HepG2 (cell line): ENCODE measurements around the gene PHKG1. TPM values are rescaled to one million over a fixed set of nuclear protein-coding genes. Genes with fewer than 3 reads are reported as not detected.
A peak's percentile ranks its signal among the peaks of the same experiment; 100 is the strongest.

Experiments
- ARID2 ChIP-seq: sonication (generic); formaldehyde crosslinking; IDR thresholded peaks from 2 replicates; pipeline ENCODE4 v1.8.1; 2022; ENCODE audit warnings: mild to moderate bottlenecking, missing genetic modification reagents, borderline replicate concordance
- BHLHE40 ChIP-seq: IDR thresholded peaks from 2 replicates; pipeline ENCODE4 v1.6.1; 2011; ENCODE audit warnings: low read length, improper control_type of control experiment
- FOXK2 ChIP-seq: fragments of 450-650 bp; IDR thresholded peaks from 2 replicates; pipeline ENCODE4 v1.6.1; 2016
- GZF1 ChIP-seq: sonication (generic); formaldehyde crosslinking; IDR thresholded peaks from 2 replicates; pipeline ENCODE4 v1.5.1; 2020; ENCODE audit warnings: mild to moderate bottlenecking, missing genetic modification reagents
- KAT2B ChIP-seq: fragments of 150-350 bp; IDR thresholded peaks from 2 replicates; pipeline ENCODE4 v1.6.1; 2014; ENCODE audit warnings: low read depth, low read length, borderline replicate concordance
- MAFF ChIP-seq: IDR thresholded peaks from 2 replicates; pipeline ENCODE4 v1.6.1; 2011; ENCODE audit warnings: low read depth, low read length, improper control_type of control experiment
- MAZ ChIP-seq, 2 experiments: sonication (generic) in 1 of 2; formaldehyde crosslinking in 1 of 2; IDR thresholded peaks; 2 replicates each; pipeline versions ENCODE4 v1.5.0 to v1.6.1; 2012 to 2020; ENCODE audit warnings: low read depth in 2 of 2, mild to moderate bottlenecking in 2 of 2, borderline replicate concordance in 1 of 2, improper control_type of control experiment in 1 of 2, low read length in 1 of 2, missing genetic modification reagents in 1 of 2, moderate library complexity in 1 of 2
- NR2F1 ChIP-seq, 2 experiments: fragments of 450-650 bp in 1 of 2; formaldehyde crosslinking in 1 of 2; IDR thresholded peaks; 2 replicates each; pipeline versions ENCODE4 v1.5.0 to v1.6.1; 2016 to 2020; ENCODE audit warnings: mild to moderate bottlenecking in 1 of 2, missing compliant biosample characterization in 1 of 2, missing genetic modification reagents in 1 of 2, moderate library complexity in 1 of 2
- NR2F6 ChIP-seq, 2 experiments: IDR thresholded peaks; 2 replicates each; pipeline ENCODE4 v1.6.1; 2016; ENCODE audit warnings: antibody characterized with exemption in 1 of 2, mild to moderate bottlenecking in 1 of 2
- RBFOX2 ChIP-seq: fragments of 200-400 bp; formaldehyde crosslinking; IDR thresholded peaks from 2 replicates; pipeline ENCODE4 v1.6.1; 2017; ENCODE audit warnings: low read depth, mild to moderate bottlenecking, low read length
- REL ChIP-seq: sonication (generic); formaldehyde crosslinking; conservative IDR thresholded peaks from 2 replicates; pipeline ENCODE4 v1.8.0; 2022; ENCODE audit warnings: mild to moderate bottlenecking, missing genetic modification reagents, moderate library complexity
- SALL2 ChIP-seq: sonication (generic); formaldehyde crosslinking; IDR thresholded peaks from 2 replicates; pipeline ENCODE4 v1.8.1; 2023; ENCODE audit warnings: mild to moderate bottlenecking, missing genetic modification reagents, inconsistent platforms
- SIN3B ChIP-seq: fragments of 150-350 bp; IDR thresholded peaks from 2 replicates; pipeline ENCODE4 v1.6.1; 2014; ENCODE audit warnings: low read length
- SOX5 ChIP-seq: IDR thresholded peaks from 2 replicates; pipeline ENCODE4 v1.6.1; 2016; ENCODE audit warnings: borderline replicate concordance
- ZNF124 ChIP-seq: sonication (generic); formaldehyde crosslinking; IDR thresholded peaks from 2 replicates; pipeline ENCODE4 v1.4.0; 2020; ENCODE audit warnings: missing genetic modification reagents
- ZNF24 ChIP-seq: fragments of 450-650 bp; IDR thresholded peaks from 2 replicates; pipeline ENCODE4 v1.6.1; 2017; ENCODE audit warnings: antibody characterized with exemption, mild to moderate bottlenecking
- ZNF34 ChIP-seq: sonication (generic); formaldehyde crosslinking; IDR thresholded peaks from 2 replicates; pipeline ENCODE4 v1.4.0; 2020; ENCODE audit warnings: mild to moderate bottlenecking, missing genetic modification reagents, borderline replicate concordance
- ZNF660 ChIP-seq: sonication (generic); formaldehyde crosslinking; IDR thresholded peaks from 2 replicates; pipeline ENCODE4 v1.5.1; 2020; ENCODE audit warnings: mild to moderate bottlenecking, low read depth, missing genetic modification reagents, borderline replicate concordance
- ZNF678 ChIP-seq: sonication (generic); formaldehyde crosslinking; IDR thresholded peaks from 2 replicates; pipeline ENCODE4 v1.4.0; 2020; ENCODE audit warnings: mild to moderate bottlenecking, missing genetic modification reagents
- ZNF766 ChIP-seq: sonication (generic); formaldehyde crosslinking; IDR thresholded peaks from 2 replicates; pipeline ENCODE4 v1.5.0; 2020; ENCODE audit warnings: missing genetic modification reagents, borderline replicate concordance
- polyA plus RNA-seq, 8 experiments: library from polyadenylated mRNA; depleted of rRNA in 3 of 8; stranded (reverse) in 7 of 8; unstranded in 1 of 8; fragments of >200 nt; fragmentation: Illumina TruSeq in 4 of 8; extraction: Trizol in 4 of 8; gene quantifications; 2 replicates each; pipeline versions ENCODE4 v1.2.1 to v1.2.3, GENCODE V29; 2011 to 2016; ENCODE audit warnings: low read depth in 4 of 8, missing spikeins in 1 of 8, mixed read lengths in 1 of 8; ENCODE audit not compliant: insufficient read depth in 1 of 8
- total RNA-seq, 5 experiments: library from RNA; depleted of rRNA; stranded (reverse); fragments of >200 nt; fragmentation: Illumina TruSeq; extraction: Trizol; gene quantifications; 2 replicates each; pipeline ENCODE4 v1.2.3, GENCODE V29; 2016; ENCODE audit warnings: low read depth in 1 of 5
- TF ChIP-seq, protein P1 (sequence below): sonication (generic); formaldehyde crosslinking; IDR thresholded peaks from 2 replicates; pipeline ENCODE4 v1.9.0; 2021; ENCODE audit warnings: missing genetic modification reagents, mild to moderate bottlenecking, borderline replicate concordance
- TF ChIP-seq, protein P2 (sequence below): sonication (generic); formaldehyde crosslinking; IDR thresholded peaks from 2 replicates; pipeline ENCODE4 v1.4.0; 2020; ENCODE audit warnings: missing genetic modification reagents, borderline replicate concordance
- TF ChIP-seq, protein P3 (sequence below): sonication (generic); formaldehyde crosslinking; IDR thresholded peaks from 2 replicates; pipeline ENCODE4 v1.5.0; 2020; ENCODE audit warnings: missing genetic modification reagents

The PHKG1 gene
- total and polyA plus RNA-seq, 2 of the 13 experiments (the other 11 are each of a cell fraction or from before 2014, with no cell fraction given): 0.44 to 0.71 TPM

DNA sequence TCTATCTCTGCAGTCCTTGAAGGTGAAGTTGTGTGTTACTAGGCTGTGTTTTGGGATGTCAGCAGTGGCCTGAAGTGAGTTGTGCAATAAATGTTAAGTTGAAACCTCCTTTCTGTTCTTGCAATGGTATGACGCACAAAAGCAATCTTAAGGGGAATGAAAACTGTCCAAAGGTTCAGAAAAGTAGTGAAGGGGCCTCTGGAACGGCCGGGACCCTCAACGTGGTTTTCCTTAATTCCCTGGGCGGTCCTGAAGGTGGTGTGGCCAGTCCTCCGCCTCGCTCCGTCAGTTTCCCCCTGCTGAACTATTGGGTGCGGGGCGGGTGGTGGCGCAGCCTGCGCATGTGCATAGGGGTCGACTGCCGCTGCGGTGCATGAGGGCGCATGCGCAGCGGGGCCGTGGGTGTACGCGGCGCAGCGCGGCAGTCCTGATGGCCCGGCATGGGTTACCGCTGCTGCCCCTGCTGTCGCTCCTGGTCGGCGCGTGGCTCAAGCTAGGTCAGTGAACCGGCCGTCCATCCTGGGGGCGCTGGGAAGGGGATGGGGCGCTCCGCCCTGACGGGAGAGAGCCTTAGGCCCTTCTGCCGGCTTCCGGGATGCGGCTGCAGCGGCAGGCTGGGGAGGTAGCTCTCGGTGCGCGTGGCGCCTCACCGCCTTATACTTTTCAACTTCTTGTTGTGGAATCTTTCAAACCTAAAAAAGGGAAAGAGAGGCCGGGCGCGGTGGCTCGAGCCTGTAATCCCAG, 28.7 kb downstream of the PHKG1 start, which contains the start of gene SUMF2 (continued):
- TF ChIP-seq RBFOX2: peak; percentile 99
- no peak for TF ChIP-seq GZF1
- no peak for TF ChIP-seq KAT2B
- TF ChIP-seq NR2F6 (IDR thresholded peaks at IDR 0.05): no peak
- peak; percentile 41; the same call in 1 of the 2 replicates for TF ChIP-seq NR2F6 (CRISPR knock-in tag; IDR thresholded peaks at IDR 0.05)
- TF ChIP-seq, protein P1, sequence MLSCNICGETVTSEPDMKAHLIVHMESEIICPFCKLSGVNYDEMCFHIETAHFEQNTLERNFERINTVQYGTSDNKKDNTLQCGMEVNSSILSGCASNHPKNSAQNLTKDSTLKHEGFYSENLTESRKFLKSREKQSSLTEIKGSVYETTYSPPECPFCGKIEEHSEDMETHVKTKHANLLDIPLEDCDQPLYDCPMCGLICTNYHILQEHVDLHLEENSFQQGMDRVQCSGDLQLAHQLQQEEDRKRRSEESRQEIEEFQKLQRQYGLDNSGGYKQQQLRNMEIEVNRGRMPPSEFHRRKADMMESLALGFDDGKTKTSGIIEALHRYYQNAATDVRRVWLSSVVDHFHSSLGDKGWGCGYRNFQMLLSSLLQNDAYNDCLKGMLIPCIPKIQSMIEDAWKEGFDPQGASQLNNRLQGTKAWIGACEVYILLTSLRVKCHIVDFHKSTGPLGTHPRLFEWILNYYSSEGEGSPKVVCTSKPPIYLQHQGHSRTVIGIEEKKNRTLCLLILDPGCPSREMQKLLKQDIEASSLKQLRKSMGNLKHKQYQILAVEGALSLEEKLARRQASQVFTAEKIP (CRISPR knock-in tag): no peak
- no peak for TF ChIP-seq ZNF24
- no peak for TF ChIP-seq SIN3B
- no peak for TF ChIP-seq ZNF660 (CRISPR knock-in tag)
- TF ChIP-seq FOXK2: no peak
- no peak; the same call in 1 of the 2 replicates for TF ChIP-seq ZNF124 (CRISPR knock-in tag)
- no peak for TF ChIP-seq BHLHE40
- TF ChIP-seq ARID2 (CRISPR knock-in tag): no peak
- peak; percentile 89 for TF ChIP-seq SALL2 (CRISPR knock-in tag)
- TF ChIP-seq, protein P2, sequence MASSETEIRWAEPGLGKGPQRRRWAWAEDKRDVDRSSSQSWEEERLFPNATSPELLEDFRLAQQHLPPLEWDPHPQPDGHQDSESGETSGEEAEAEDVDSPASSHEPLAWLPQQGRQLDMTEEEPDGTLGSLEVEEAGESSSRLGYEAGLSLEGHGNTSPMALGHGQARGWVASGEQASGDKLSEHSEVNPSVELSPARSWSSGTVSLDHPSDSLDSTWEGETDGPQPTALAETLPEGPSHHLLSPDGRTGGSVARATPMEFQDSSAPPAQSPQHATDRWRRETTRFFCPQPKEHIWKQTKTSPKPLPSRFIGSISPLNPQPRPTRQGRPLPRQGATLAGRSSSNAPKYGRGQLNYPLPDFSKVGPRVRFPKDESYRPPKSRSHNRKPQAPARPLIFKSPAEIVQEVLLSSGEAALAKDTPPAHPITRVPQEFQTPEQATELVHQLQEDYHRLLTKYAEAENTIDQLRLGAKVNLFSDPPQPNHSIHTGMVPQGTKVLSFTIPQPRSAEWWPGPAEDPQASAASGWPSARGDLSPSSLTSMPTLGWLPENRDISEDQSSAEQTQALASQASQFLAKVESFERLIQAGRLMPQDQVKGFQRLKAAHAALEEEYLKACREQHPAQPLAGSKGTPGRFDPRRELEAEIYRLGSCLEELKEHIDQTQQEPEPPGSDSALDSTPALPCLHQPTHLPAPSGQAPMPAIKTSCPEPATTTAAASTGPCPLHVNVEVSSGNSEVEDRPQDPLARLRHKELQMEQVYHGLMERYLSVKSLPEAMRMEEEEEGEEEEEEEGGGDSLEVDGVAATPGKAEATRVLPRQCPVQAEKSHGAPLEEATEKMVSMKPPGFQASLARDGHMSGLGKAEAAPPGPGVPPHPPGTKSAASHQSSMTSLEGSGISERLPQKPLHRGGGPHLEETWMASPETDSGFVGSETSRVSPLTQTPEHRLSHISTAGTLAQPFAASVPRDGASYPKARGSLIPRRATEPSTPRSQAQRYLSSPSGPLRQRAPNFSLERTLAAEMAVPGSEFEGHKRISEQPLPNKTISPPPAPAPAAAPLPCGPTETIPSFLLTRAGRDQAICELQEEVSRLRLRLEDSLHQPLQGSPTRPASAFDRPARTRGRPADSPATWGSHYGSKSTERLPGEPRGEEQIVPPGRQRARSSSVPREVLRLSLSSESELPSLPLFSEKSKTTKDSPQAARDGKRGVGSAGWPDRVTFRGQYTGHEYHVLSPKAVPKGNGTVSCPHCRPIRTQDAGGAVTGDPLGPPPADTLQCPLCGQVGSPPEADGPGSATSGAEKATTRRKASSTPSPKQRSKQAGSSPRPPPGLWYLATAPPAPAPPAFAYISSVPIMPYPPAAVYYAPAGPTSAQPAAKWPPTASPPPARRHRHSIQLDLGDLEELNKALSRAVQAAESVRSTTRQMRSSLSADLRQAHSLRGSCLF (CRISPR knock-in tag): no peak
- no peak for TF ChIP-seq SOX5 (CRISPR knock-in tag)
- no peak for TF ChIP-seq ZNF766
- TF ChIP-seq ZNF34 (CRISPR knock-in tag): no peak; the same call in 1 of the 2 replicates
- no peak; a peak in 2 of 4 replicates for TF ChIP-seq NR2F1 (CRISPR knock-in tag; IDR thresholded peaks at IDR 0.05)
- 0 out of 2 replicates have a peak, but pooled peaks have one; percentile 36 for TF ChIP-seq ZNF678
- no peak for TF ChIP-seq MAZ (IDR thresholded peaks at IDR 0.05; ENCODE audit: borderline replicate concordance, low read depth, low read length)
- peak; percentile 89 for TF ChIP-seq MAZ (CRISPR knock-in tag; IDR thresholded peaks at IDR 0.05; ENCODE audit: low read depth)
- TF ChIP-seq MAFF: no peak
- peak; percentile 52 for TF ChIP-seq REL (CRISPR knock-in tag)
- TF ChIP-seq, protein P3, sequence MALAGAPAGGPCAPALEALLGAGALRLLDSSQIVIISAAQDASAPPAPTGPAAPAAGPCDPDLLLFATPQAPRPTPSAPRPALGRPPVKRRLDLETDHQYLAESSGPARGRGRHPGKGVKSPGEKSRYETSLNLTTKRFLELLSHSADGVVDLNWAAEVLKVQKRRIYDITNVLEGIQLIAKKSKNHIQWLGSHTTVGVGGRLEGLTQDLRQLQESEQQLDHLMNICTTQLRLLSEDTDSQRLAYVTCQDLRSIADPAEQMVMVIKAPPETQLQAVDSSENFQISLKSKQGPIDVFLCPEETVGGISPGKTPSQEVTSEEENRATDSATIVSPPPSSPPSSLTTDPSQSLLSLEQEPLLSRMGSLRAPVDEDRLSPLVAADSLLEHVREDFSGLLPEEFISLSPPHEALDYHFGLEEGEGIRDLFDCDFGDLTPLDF (CRISPR knock-in tag): no peak
